Hypothalamus (tissue), 51 donors: ENCODE measurements around the gene WDR59.
A peak's percentile ranks its signal among the peaks of the same experiment; 100 is the strongest.
"Not testable (repeated sequence)": the region's sequence is repeated elsewhere in the genome, so short reads cannot be mapped to it uniquely, and the experiment has no call there.

Experiments
- DNase-seq, 51 donors: peaks; one replicate each; lab custom pipeline; 2025; lab: John Stamatoyannopoulos, UW

Gene WDR59

DNA sequence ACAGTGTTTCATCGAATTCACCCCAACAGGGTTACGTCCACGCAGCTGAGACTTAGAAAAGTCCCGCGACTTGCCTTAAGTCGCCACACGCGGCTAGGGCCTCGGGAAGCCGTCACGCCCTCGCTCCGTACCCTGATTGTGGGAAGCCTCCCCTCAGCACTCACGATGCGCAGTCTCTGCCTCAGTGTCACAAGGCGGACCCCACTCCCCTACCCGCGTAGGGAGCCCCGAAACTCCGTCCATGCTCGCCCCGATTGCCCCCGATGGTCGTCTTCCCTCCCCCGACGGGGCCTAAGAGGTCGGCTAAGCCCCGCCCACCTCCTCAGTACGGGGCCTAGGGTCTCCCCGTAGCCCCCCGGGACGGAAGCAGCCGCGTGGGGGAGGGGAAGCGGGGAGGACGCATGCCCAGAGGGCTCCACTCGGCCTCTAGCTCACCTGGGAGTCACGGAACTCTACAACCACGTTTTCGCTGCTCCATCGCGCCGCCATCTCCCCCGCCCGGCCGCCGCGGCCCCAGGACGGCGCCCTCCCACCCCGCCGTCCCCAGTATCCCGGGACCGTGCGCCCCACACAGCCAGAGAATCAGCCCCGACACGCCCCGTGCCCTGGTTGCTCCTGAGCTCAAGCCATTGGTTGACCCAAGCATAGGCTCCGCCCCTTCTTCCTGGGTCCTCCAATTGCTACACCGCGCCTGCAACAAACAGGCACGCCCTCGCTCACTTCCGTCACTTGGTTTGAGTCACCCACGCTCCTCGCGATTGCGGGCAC lies at the start of gene WDR59:
Gene WDR59 (minus strand): TSS at position 595 of the 768 bp plus-strand sequence. CDS start 106 bp downstream, at position 489.
- DNase-seq: peak; percentile 56 to 99 (median 97)

DNA sequence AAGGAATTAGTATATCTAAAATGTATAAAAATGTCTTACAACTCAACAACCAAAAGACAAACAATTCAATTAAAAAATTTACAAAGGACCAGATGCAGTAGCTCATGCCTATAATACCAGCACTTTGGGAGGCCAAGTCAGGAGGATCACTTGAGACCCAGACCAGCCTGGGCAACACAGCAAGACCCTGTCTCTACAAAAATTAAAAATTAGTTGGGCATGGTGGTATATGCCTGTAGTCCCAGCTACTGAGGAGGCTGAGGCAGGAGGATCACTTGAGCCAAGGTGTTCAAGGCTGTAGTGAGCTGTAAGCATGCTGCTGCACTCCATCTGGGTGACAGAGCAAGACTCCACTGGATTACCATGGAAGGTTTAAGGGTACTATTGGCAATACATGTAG lies 47.7 kb upstream of the WDR59 start:
- no peak for DNase-seq

GRCh38 chr16:75029854-75030253 lies 44.9 kb upstream of the WDR59 start:
- DNase-seq: no peak

GRCh38 chr16:75028544-75029135 lies 43.7 kb upstream of the WDR59 start:
- no peak for DNase-seq

DNA sequence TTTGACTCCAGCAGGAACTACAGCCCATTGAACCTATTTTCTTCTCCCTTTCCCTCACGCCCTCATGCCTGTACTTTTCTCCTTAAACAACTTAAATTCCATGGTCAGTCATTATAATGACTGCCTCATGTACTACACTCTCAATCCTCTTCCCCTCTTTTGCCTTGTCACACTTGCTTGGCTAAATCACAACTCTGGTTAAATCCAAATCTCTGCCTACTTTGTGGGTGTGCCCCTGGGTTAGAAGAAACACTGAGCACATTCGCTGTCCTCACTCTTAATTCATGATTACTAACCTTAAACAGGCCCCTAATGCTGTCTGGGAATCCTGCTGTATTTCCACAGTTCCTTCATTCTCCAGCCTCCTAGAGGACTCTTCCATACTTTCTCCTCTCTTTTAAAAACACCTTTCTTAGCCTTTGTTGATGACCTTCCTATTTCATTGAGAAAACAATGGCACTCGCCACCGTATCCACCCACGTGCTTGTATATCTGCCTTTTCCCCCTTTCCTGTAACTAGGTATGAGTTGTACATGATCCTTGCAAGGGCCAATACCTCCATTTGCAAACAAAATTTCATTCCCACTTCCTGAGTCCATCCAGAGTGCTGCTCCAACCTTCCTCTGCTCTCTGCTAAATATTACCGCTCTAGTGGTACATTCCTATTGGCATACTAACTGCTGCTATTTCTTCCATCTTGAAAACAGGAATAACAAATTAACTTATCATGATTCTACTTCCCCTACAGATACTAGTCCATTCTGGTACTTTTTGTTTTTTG lies 42.8 kb upstream of the WDR59 start:
- DNase-seq: no peak

DNA sequence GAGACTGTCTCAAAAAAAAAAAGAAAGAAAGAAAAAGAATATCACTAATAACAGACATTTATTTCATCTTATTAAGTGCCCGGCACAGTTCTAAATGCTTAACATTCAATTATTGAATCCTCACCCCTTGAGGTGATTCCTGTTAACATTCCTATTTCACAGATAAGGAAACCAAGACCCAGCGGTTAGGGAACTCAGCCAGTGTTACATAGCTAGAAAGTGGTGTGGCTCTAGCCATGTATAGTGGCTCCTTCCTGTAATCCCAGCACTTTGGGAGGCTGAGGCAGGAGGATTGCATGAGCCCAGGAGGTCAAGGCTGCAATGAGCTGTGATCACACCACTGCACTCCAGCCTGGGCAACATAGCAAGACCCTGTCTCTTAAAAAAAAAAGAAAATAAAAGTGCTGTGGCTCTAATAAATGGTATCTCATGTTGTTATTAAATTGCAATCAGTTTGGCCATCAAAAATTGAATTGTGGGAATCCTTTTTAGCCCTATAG lies 42.0 kb upstream of the WDR59 start:
- DNase-seq: no peak

DNA sequence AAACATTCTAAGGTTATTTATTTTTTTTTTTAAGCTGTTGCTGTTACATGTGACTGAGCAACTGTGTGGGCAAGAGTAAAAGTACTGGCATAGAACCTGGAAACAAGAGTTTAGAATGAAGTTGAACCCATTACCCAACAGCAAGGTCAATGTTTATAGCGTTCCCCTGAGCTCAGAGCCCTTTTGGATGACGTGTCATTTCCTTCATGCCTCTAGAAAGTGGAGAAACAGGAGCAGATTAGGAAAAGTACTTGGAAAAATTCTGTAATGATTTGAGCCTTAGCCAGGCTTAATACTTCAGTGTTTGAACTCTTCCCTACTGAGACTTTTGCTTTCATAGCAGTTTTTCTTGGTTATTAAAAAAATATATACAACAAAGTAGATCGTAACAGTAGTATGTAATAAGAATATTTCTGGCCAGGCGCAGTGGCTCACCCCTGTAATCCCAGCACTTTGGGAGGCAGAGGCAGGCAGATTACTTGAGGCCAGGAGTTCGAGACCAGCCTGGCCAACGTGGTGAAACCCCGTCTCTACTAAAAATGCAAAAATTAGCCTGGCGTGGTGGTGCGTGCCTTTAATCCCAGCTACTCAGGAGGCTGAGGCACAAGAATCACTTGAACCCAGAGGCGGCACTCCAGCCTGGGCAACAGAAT lies 41.4 kb upstream of the WDR59 start:
- not testable (repeated sequence) for DNase-seq

DNA sequence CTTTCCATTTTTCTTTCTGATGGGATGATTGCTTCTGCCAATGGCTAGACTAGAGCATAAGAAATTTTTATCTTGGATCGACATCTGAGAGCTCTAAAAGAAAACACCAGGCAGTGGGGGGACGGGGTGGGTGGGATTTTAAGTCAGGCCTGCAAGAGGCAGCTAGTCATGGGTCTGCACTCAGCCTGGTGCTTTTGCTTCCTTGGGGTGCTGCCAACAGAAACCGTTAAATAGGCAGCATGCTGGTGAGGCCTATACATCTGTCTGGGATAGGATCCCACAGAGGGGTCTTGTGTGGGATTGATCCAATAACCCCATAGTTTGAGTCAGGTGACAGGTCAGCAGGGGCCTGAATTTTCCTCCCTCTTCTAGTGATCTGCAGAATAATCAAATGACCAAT lies 40.8 kb upstream of the WDR59 start:
- DNase-seq: no peak

GRCh38 chr16:75024594-75024993 lies 39.7 kb upstream of the WDR59 start:
- no peak for DNase-seq

DNA sequence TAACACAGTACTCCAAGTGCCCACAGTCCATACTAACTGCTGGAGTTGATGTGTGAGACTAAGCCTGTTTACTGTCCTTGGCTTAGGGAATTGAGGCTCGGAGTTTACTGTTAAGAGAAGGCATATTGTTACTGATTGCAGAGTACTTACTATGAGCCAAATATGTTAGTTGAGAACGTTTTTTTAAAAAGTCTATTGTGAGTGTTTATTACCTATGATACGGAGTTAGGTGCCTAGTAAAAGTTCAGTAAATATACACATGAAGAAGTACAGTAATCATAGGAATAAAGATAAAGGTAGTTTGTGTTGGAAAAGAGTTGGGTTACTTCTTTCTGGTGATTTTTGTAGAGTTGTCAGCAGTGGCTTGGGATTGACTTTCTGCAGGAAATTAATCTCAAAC lies 39.3 kb upstream of the WDR59 start:
- DNase-seq: no peak

DNA sequence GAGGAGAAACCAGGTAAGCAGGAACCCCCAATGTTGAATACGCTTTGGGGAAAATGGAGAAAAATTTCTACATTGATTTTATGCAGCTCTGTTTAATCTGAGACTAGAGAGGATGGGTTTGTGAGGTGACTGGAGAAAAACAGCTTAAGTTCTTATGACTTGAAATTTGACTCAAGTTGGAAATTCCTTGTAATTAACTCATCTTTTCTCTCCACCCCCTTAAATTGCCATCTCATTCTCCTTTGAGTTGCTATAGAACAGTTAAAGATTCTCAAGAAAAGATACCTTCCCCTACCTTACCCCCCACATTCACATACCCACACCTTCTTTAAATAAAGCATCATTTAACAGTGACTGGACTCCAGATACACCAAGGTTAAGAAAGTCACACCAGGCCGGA lies 38.1 kb upstream of the WDR59 start:
- no peak for DNase-seq

- no peak for DNase-seq
Observed at GRCh38 chr16:75022567-75022966, 37.6 kb upstream of the WDR59 start.

GRCh38 chr16:75021410-75021809 lies 36.5 kb upstream of the WDR59 start:
- DNase-seq: no peak

DNA sequence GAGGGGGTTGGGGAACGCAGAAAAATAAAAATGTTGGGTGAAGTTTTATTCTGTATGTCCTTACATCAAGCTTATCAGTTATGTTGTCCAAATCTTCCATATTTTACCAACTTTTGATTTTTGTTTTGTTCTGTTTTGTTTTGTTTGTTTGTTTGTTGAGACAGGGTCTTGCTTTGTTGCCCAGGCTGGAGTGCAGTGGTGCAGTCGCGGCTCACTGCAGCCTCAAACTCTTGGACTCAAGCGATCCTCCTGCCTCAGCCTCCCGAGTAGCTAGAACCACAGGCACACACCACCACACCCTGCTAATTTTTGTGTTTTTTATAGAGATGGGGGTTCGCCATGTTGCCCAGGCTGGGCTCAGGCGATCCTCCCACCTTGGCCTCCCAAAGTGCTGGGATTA lies 34.7 kb upstream of the WDR59 start:
- DNase-seq: no peak

DNA sequence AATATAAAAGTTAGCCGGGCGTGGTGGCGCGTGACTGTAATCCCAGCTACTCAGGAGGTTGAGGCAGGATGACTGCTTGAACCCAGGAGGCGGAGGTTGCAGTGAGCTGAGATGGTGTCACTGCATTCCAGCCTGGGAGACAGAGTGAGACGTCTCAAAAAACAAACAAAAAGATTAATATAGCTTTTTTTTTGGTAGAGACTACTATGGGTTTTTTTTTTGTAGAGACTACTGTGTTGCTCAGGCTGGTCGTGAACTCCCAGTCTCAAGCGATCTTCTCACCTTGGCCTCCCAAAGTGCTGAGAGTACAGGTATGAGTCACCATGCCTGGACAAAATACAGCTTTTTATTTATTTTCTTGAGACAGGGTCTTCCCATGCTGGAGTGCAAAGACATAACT lies 34.1 kb upstream of the WDR59 start:
- DNase-seq: no peak

DNA sequence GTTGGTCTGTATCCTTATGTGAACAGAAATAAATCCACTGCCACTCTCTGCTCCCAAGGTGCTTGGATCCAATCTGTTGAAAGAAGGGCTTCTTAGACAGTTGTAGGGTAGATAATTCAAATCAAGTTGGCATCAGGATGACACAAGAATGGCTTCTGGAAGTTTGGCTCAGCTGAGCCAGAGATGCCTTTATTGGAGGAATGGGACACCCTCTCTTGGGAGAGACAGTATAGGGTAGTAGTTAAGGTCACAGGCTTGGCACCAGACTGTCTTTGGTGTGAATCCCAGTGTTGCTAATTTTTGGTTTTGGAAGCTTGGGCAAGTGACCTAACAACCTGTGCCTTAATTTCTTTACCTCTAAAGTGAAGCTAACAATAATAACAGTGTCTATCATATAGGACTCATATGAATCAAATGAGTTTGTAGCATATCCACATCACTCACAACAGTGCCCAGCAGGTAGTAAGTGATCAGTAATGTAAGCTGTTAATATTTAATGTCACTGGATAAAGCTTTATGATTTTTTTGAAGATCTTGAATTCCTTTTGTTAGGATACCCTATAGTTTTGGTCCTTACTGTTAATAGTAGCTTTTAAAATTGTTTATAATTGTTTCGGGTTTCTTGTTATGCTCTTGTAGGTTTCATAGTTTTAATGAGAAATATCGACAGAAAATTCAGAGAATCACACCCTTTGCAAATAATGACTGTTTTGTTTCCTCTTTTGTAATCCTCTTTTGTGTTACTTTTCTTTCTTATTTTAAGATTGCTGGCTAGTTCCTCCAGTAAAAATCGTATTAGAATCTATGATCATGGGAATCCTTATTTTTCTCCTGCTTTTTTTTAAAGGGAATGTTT lies 33.0 kb upstream of the WDR59 start:
- DNase-seq: no peak

- DNase-seq: not testable (repeated sequence)
Observed at GRCh38 chr16:75016451-75017081, 31.6 kb upstream of the WDR59 start.

GRCh38 chr16:75014318-75014717 lies 29.4 kb upstream of the WDR59 start:
- DNase-seq: no peak

DNA sequence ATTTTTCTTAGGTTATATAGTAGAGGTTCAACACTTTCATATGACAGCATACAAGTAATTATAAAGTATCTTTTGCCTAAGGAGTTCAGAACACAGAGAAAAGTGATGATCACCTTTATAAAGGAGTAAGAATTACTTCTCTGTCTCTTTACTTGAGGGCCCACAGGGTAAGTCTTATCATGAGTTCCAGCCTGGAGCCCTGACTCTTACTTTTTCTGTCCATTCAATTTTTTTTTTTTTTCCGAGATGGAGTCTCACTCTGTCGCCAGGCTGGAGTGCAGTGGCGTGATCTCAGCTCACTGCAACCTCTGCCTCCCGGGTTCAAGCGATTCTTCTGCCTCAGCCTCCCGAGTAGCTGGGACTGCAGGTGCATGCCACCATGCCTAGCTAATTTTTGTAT lies 28.2 kb upstream of the WDR59 start:
- not testable (repeated sequence) for DNase-seq
